H1 (cell line): ENCODE results near the gene TTC27. TPM values are rescaled to one million over a fixed set of nuclear protein-coding genes. Genes with fewer than 3 reads are reported as not detected.

Experiments used
- CTCF ChIA-PET: fragments of 300-600 bp; sonication (Branson Sonifier 250); formaldehyde crosslinking; loops from one replicate; lab custom pipeline; 2021; ENCODE audit not compliant: partially characterized antibody; lab: Charles Lee
- POLR2A ChIA-PET: fragments of 300-600 bp; sonication (Branson Sonifier 250); formaldehyde crosslinking; loops from one replicate; lab custom pipeline; 2021; ENCODE audit warnings: inconsistent platforms; ENCODE audit not compliant: partially characterized antibody; lab: Charles Lee
- DNase-seq, 2 experiments: peaks; one replicate each; pipeline versions ENCODE4 v3.0.0 to v3.0.0-alpha.2; 2010 to 2022; ENCODE audit warnings: low spot score in 2 of 2, low read depth in 1 of 2, mixed read lengths in 1 of 2
- FAIRE-seq: peaks from 2 replicates; lab custom pipeline; 2011; peaks lifted over from hg19 to GRCh38; lab: Jason Lieb, UNC
- H2AFZ ChIP-seq: 2 replicates; pipeline ENCODE4 v1.8.1; 2012; ENCODE audit warnings: low read length, inconsistent platforms
- H2AK5ac ChIP-seq: 2 replicates; pipeline ENCODE4 v1.6.1; 2013; ENCODE audit warnings: low read depth, low read length
- H2BK120ac ChIP-seq: replicated peaks from 2 replicates; pipeline ENCODE3; 2013; ENCODE audit warnings: low read depth, low read length, inconsistent platforms
- H2BK12ac ChIP-seq: 2 replicates; pipeline ENCODE4 v1.6.1; 2013; ENCODE audit warnings: low read depth, low read length
- H2BK15ac ChIP-seq: 2 replicates; pipeline ENCODE4 v1.6.1; 2013; ENCODE audit warnings: low read length
- H2BK20ac ChIP-seq: 2 replicates; pipeline ENCODE4 v1.6.1; 2013; ENCODE audit warnings: low read length
- H2BK5ac ChIP-seq: 2 replicates; pipeline ENCODE4 v1.6.1; 2013; ENCODE audit warnings: low read depth, low read length
- H3K14ac ChIP-seq: 2 replicates; pipeline ENCODE4 v1.6.1; 2013; ENCODE audit warnings: inconsistent platforms; ENCODE audit not compliant: insufficient read length
- H3K18ac ChIP-seq: 2 replicates; pipeline ENCODE4 v1.6.1; 2013; ENCODE audit warnings: low read length; ENCODE audit errors: extremely low read depth
- H3K23ac ChIP-seq: 2 replicates; pipeline ENCODE4 v1.6.1; 2013; ENCODE audit warnings: inconsistent platforms; ENCODE audit not compliant: insufficient read length
- H3K23me2 ChIP-seq: 2 replicates; pipeline ENCODE4 v1.6.1; 2013; ENCODE audit warnings: low read depth, low read length
- H3K27ac ChIP-seq: 2 replicates; pipeline ENCODE4 v1.6.1; 2011; ENCODE audit warnings: low read depth, low read length, inconsistent platforms
- H3K27me3 ChIP-seq, 4 experiments: replicated peaks in 1 of 4; 1 replicate in 1 of 4; 2 replicates in 3 of 4; pipeline versions ENCODE4 v1.6.1 to v1.8.1; 2011 to 2013; ENCODE audit warnings: low read length in 3 of 4, mild to moderate bottlenecking in 3 of 4, inconsistent platforms in 2 of 4, mixed read lengths in 2 of 4, moderate library complexity in 1 of 4; ENCODE audit not compliant: control insufficient read depth in 3 of 4, insufficient read depth in 3 of 4; ENCODE audit errors: extremely low read depth in 1 of 4
- H3K36me3 ChIP-seq, 4 experiments: 2 replicates each; pipeline versions ENCODE4 v1.6.1 to v1.8.1; 2011 to 2013; ENCODE audit warnings: mild to moderate bottlenecking in 4 of 4, low read length in 3 of 4, moderate library complexity in 2 of 4, control low read depth in 1 of 4, inconsistent platforms in 1 of 4; ENCODE audit not compliant: insufficient read depth in 4 of 4, control insufficient read depth in 2 of 4
- H3K4ac ChIP-seq: replicated peaks from 2 replicates; pipeline ENCODE3; 2013; ENCODE audit warnings: low read length, low read depth, mixed read lengths, inconsistent platforms; ENCODE audit not compliant: insufficient read length
- H3K4me1 ChIP-seq, 4 experiments: replicated peaks in 1 of 4; 1 replicate in 1 of 4; 2 replicates in 3 of 4; pipeline versions ENCODE4 v1.6.1 to v1.8.1; 2011 to 2013; ENCODE audit warnings: low read length in 3 of 4, inconsistent platforms in 2 of 4, mixed read lengths in 1 of 4; ENCODE audit not compliant: insufficient read depth in 4 of 4, control insufficient read depth in 3 of 4
- H3K4me2 ChIP-seq, 2 experiments: 2 replicates each; pipeline versions ENCODE4 v1.6.1 to v1.8.1; 2011 to 2013; ENCODE audit warnings: low read depth in 2 of 2, low read length in 2 of 2, control low read depth in 1 of 2, inconsistent platforms in 1 of 2, mild to moderate bottlenecking in 1 of 2; ENCODE audit not compliant: insufficient read depth in 1 of 2
- H3K4me3 ChIP-seq, 4 experiments: fragments of 200-600, 300-600 bp in 1 of 4; sonication (generic), shearing (Covaris generic), sonication (Bioruptor Twin) in 1 of 4; 2 replicates each; pipeline versions ENCODE4 v1.5.1 to v1.8.1; 2011 to 2016; ENCODE audit warnings: low read length in 4 of 4, low read depth in 3 of 4, control low read depth in 2 of 4, inconsistent platforms in 2 of 4, mild to moderate bottlenecking in 2 of 4, mixed read lengths in 1 of 4, moderate library complexity in 1 of 4; ENCODE audit not compliant: insufficient read depth in 2 of 4; ENCODE audit errors: extremely low read depth in 1 of 4
- H3K56ac ChIP-seq: replicated peaks from 2 replicates; pipeline ENCODE3; 2013; ENCODE audit warnings: low read depth, mild to moderate bottlenecking, mixed read lengths, low read length, inconsistent platforms; ENCODE audit not compliant: insufficient read length
- H3K79me1 ChIP-seq: 2 replicates; pipeline ENCODE4 v1.6.1; 2013; ENCODE audit warnings: low read depth, low read length, control low read depth
- H3K79me2 ChIP-seq, 2 experiments: 2 replicates each; pipeline versions ENCODE4 v1.6.1 to v1.8.1; 2012 to 2013; ENCODE audit warnings: low read length in 2 of 2, mild to moderate bottlenecking in 2 of 2, inconsistent platforms in 1 of 2; ENCODE audit not compliant: insufficient read depth in 2 of 2, control insufficient read depth in 1 of 2
- H3K9ac ChIP-seq, 4 experiments: replicated peaks in 1 of 4; 1 replicate in 1 of 4; 2 replicates in 3 of 4; pipeline versions ENCODE4 v1.6.1 to v1.8.1; 2011 to 2013; ENCODE audit warnings: low read depth in 3 of 4, low read length in 3 of 4, control low read depth in 2 of 4, mild to moderate bottlenecking in 2 of 4, moderate library complexity in 2 of 4, inconsistent platforms in 1 of 4; ENCODE audit errors: extremely low read depth in 1 of 4
- H3K9me3 ChIP-seq, 2 experiments: 2 replicates each; pipeline versions ENCODE4 v1.6.1 to v1.8.1; 2012 to 2013; ENCODE audit warnings: mild to moderate bottlenecking in 2 of 2, moderate library complexity in 2 of 2, control low read depth in 1 of 2, inconsistent platforms in 1 of 2, low read depth in 1 of 2, low read length in 1 of 2, mixed read lengths in 1 of 2; ENCODE audit not compliant: insufficient read depth in 2 of 2
- H4K20me1 ChIP-seq, 2 experiments: replicated peaks in 1 of 2; 2 replicates each; pipeline versions ENCODE3 to v1.8.1; 2011 to 2013; ENCODE audit warnings: inconsistent platforms in 2 of 2, low read length in 2 of 2, mild to moderate bottlenecking in 1 of 2; ENCODE audit not compliant: insufficient read depth in 2 of 2, control insufficient read depth in 1 of 2
- H4K5ac ChIP-seq: 2 replicates; pipeline ENCODE4 v1.6.1; 2013; ENCODE audit warnings: low read length, low read depth, mixed read lengths, inconsistent platforms; ENCODE audit not compliant: insufficient read length
- H4K8ac ChIP-seq: 2 replicates; pipeline ENCODE4 v1.8.0; 2013; ENCODE audit warnings: mild to moderate bottlenecking, moderate library complexity, low read length, inconsistent platforms; ENCODE audit not compliant: insufficient read depth; ENCODE audit errors: extremely low read depth
- H4K91ac ChIP-seq: replicated peaks from 2 replicates; pipeline ENCODE3; 2013; ENCODE audit warnings: low read length, mixed read lengths, inconsistent platforms; ENCODE audit not compliant: insufficient read length
- HDAC2 ChIP-seq, 2 experiments: fragments of 300-600 bp in 1 of 2; sonication (generic) in 1 of 2; IDR thresholded peaks; 2 replicates each; pipeline ENCODE4 v1.6.1; 2011 to 2012; ENCODE audit warnings: low read depth in 2 of 2, low read length in 2 of 2, mild to moderate bottlenecking in 2 of 2, moderate library complexity in 2 of 2, borderline replicate concordance in 1 of 2, inconsistent platforms in 1 of 2
- JUND ChIP-seq: IDR thresholded peaks from 2 replicates; pipeline ENCODE4 v1.6.1; 2011; ENCODE audit warnings: mild to moderate bottlenecking, improper control_type of control experiment, low read length
- MAX ChIP-seq: IDR thresholded peaks from 2 replicates; pipeline ENCODE4 v1.6.1; 2012; ENCODE audit warnings: inconsistent platforms
- RXRA ChIP-seq: IDR thresholded peaks from 2 replicates; pipeline ENCODE4 v1.6.1; 2011; ENCODE audit warnings: low read depth, mild to moderate bottlenecking, low read length, moderate library complexity; ENCODE audit not compliant: insufficient read depth
- SIX5 ChIP-seq: IDR thresholded peaks from 2 replicates; pipeline ENCODE4 v1.6.1; 2011; ENCODE audit warnings: mild to moderate bottlenecking, low read depth, low read length
- SP4 ChIP-seq: IDR thresholded peaks from 2 replicates; pipeline ENCODE4 v1.6.1; 2012; ENCODE audit warnings: low read length, inconsistent platforms
- WGBS, 2 experiments: shearing (Covaris generic) in 1 of 2; methylation state at CpG; one replicate each; pipeline versions ENCODE4 v1.1.6 to v1.1.7; 2013 to 2015; ENCODE audit warnings: low lambda C conversion rate in 2 of 2, mixed read lengths in 2 of 2, inconsistent platforms in 1 of 2, low coverage in 1 of 2, missing lambda C conversion rate in 1 of 2; ENCODE audit not compliant: insufficient replicate concordance in 2 of 2, insufficient coverage in 1 of 2, insufficient read length in 1 of 2; ENCODE audit errors: extremely low coverage in 1 of 2, missing lambda C conversion rate in 1 of 2; 5-methylcytosine and 5-hydroxymethylcytosine counted together
- polyA plus RNA-seq, 7 experiments: library from polyadenylated mRNA; depleted of rRNA in 3 of 7; stranded (reverse) in 5 of 7; unstranded in 2 of 7; fragments of >200 nt in 5 of 7; fragments of 200-250 nt in 2 of 7; gene quantifications; 1 replicate in 5 of 7; 2 replicates in 1 of 7; 4 replicates in 1 of 7; pipeline versions ENCODE4 v1.2.1 to v1.2.3, GENCODE V29; 2011 to 2013; ENCODE audit warnings: missing spikeins in 2 of 7, mixed read lengths in 2 of 7
- total RNA-seq: library from RNA; stranded (reverse); fragmentation: NEBNext Ultra II Directional; extraction: Animal tissue kit (Norgen Biotek cat#: 25700); gene quantifications from 2 replicates; pipeline ENCODE4 v1.2.1, GENCODE V29; 2021

The TTC27 gene
- total and polyA plus RNA-seq, 2 of the 8 experiments (the other 6 are each of a cell fraction or from before 2014, with no cell fraction given): 13.8 to 29.1 TPM

GRCh38 chr2:32844253-32844652, 216.4 kb downstream of the TTC27 start:
- H3K14ac ChIP-seq: no peak overlapping the region
- H2AK5ac ChIP-seq: no peak overlapping the region
- H3K4me1 ChIP-seq: no peaks in the 10 kb centered on the region
- no peak overlapping the region for H2AFZ ChIP-seq
- no peaks in the 10 kb centered on the region for H3K27me3 ChIP-seq
- no peak overlapping the region for H2BK120ac ChIP-seq
- H4K8ac ChIP-seq: no peak overlapping the region
- no peak overlapping the region for H2BK12ac ChIP-seq
- no peaks in the 10 kb centered on the region for H3K36me3 ChIP-seq
- H3K79me2 ChIP-seq: no peaks in the 10 kb centered on the region
- no peak overlapping the region for H4K91ac ChIP-seq
- 84% methylated on average over 4 of the region's 4 CpGs; no CpG with 5 or more reads in 1 of the 2 experiments for WGBS, 2 experiments
- no peak overlapping the region for H2BK20ac ChIP-seq
- no peak overlapping the region for H3K4me2 ChIP-seq
- POLR2A ChIA-PET: no interaction called here
- peaks cover 7 to 9% of the 10 kb centered on the region in 2 experiments; a peak in 2 of 4 replicates for H3K9me3 ChIP-seq
- no peak overlapping the region for H3K23ac ChIP-seq
- no peak overlapping the region for H3K56ac ChIP-seq
- FAIRE-seq (no peak), DNase-seq (no peak)
- H3K23me2 ChIP-seq: no peaks in the 10 kb centered on the region
- H3K4ac ChIP-seq: no peak overlapping the region
- H4K5ac ChIP-seq: no peak overlapping the region
- no peak overlapping the region for H3K18ac ChIP-seq
- H3K79me1 ChIP-seq: no peaks in the 10 kb centered on the region
- no peak overlapping the region for H3K27ac ChIP-seq
- no peak overlapping the region for H3K9ac ChIP-seq
- CTCF ChIA-PET: interaction anchor here (1.8 kb wide), 1 partner anchor 12 kb away, joined by 4 read pairs; no protein-coding TSS in a partner anchor
- H2BK5ac ChIP-seq: no peak overlapping the region
- H2BK15ac ChIP-seq: no peak overlapping the region
- H3K4me3 ChIP-seq: no peak overlapping the region
- no peaks in the 10 kb centered on the region for H4K20me1 ChIP-seq
- TF ChIP-seq HDAC2 (IDR thresholded peaks at IDR 0.05; ENCODE audit: borderline replicate concordance in 1 of 2, low read depth in 2 of 2, low read length in 2 of 2) (no peak), JUND (no peak), MAX (no peak), SP4 (no peak), SIX5 (no peak), RXRA (no peak)
